Measurements from ENCODE around the gene PAPPA2.

Gene PAPPA2

GRCh38 chr1:176504848-176505553, 42.0 kb downstream of the PAPPA2 start:
- H3K4me3 ChIP-seq (ENCODE audit: low read depth in 1 of 2, low read length in 2 of 2), result no peak overlapping the region
- no peaks in the 10 kb centered on the region for H3K36me3 ChIP-seq (ENCODE audit: insufficient read depth, low read length)
- no peaks in the 10 kb centered on the region for H3K4me1 ChIP-seq (ENCODE audit: insufficient read depth, low read length)
- H3K9ac ChIP-seq (ENCODE audit: low read length), result no peak overlapping the region
- no peaks in the 10 kb centered on the region for H3K9me3 ChIP-seq (ENCODE audit: low read length)
- no peaks in the 10 kb centered on the region for H3K27me3 ChIP-seq (ENCODE audit: control insufficient read depth in 1 of 2, insufficient read depth in 2 of 2, low read length in 2 of 2)
- H3K27ac ChIP-seq (ENCODE audit: low read depth, low read length), result no peak overlapping the region

GRCh38 chr1:176512966-176513365, 50.0 kb downstream of the PAPPA2 start:
- no peak overlapping the region for H3K9ac ChIP-seq (ENCODE audit: low read length)
- no peak overlapping the region for H3K27ac ChIP-seq (ENCODE audit: low read depth, low read length)
- H3K4me1 ChIP-seq (ENCODE audit: insufficient read depth, low read length), result no peaks in the 10 kb centered on the region
- H3K36me3 ChIP-seq (ENCODE audit: insufficient read depth, low read length), result no peaks in the 10 kb centered on the region
- no peaks in the 10 kb centered on the region for H3K27me3 ChIP-seq (ENCODE audit: control insufficient read depth in 1 of 2, insufficient read depth in 2 of 2, low read length in 2 of 2)
- no peaks in the 10 kb centered on the region for H3K9me3 ChIP-seq (ENCODE audit: low read length)
- H3K4me3 ChIP-seq (ENCODE audit: low read depth in 1 of 2, low read length in 2 of 2), result no peak overlapping the region

- no peak overlapping the region for H3K4me3 ChIP-seq (ENCODE audit: low read depth in 1 of 2, low read length in 2 of 2)
- H3K36me3 ChIP-seq (ENCODE audit: insufficient read depth, low read length), result no peaks in the 10 kb centered on the region
- no peak overlapping the region for H3K9ac ChIP-seq (ENCODE audit: low read length)
- H3K4me1 ChIP-seq (ENCODE audit: insufficient read depth, low read length), result no peaks in the 10 kb centered on the region
- H3K27ac ChIP-seq (ENCODE audit: low read depth, low read length), result no peak overlapping the region
- H3K9me3 ChIP-seq (ENCODE audit: low read length), result no peaks in the 10 kb centered on the region
- H3K27me3 ChIP-seq (ENCODE audit: control insufficient read depth in 1 of 2, insufficient read depth in 2 of 2, low read length in 2 of 2), result no peaks in the 10 kb centered on the region
Measured at GRCh38 chr1:176515310-176515709, 52.3 kb downstream of the PAPPA2 start.

GRCh38 chr1:176517484-176517883, 54.5 kb downstream of the PAPPA2 start:
- Histone ChIP-seq H3K4me1 (ENCODE audit: insufficient read depth, low read length) (no peaks in the 10 kb centered on the region), H3K27ac (ENCODE audit: low read depth, low read length) (no peak overlapping the region), H3K36me3 (ENCODE audit: insufficient read depth, low read length) (no peaks in the 10 kb centered on the region), H3K9ac (ENCODE audit: low read length) (no peak overlapping the region), H3K27me3 (ENCODE audit: control insufficient read depth in 1 of 2, insufficient read depth in 2 of 2, low read length in 2 of 2) (no peaks in the 10 kb centered on the region), H3K4me3 (ENCODE audit: low read depth in 1 of 2, low read length in 2 of 2) (no peak overlapping the region), H3K9me3 (ENCODE audit: low read length) (no peaks in the 10 kb centered on the region)

GRCh38 chr1:176521211-176521610, 58.2 kb downstream of the PAPPA2 start:
- H3K4me3 ChIP-seq (ENCODE audit: low read depth in 1 of 2, low read length in 2 of 2), result no peak overlapping the region
- H3K9me3 ChIP-seq (ENCODE audit: low read length), result no peaks in the 10 kb centered on the region
- no peak overlapping the region for H3K9ac ChIP-seq (ENCODE audit: low read length)
- no peaks in the 10 kb centered on the region for H3K36me3 ChIP-seq (ENCODE audit: insufficient read depth, low read length)
- no peaks in the 10 kb centered on the region for H3K4me1 ChIP-seq (ENCODE audit: insufficient read depth, low read length)
- H3K27ac ChIP-seq (ENCODE audit: low read depth, low read length), result no peak overlapping the region
- no peaks in the 10 kb centered on the region for H3K27me3 ChIP-seq (ENCODE audit: control insufficient read depth in 1 of 2, insufficient read depth in 2 of 2, low read length in 2 of 2)

- no peaks in the 10 kb centered on the region for H3K4me1 ChIP-seq (ENCODE audit: insufficient read depth, low read length)
- no peaks in the 10 kb centered on the region for H3K9me3 ChIP-seq (ENCODE audit: low read length)
- H3K27ac ChIP-seq (ENCODE audit: low read depth, low read length), result no peak overlapping the region
- H3K36me3 ChIP-seq (ENCODE audit: insufficient read depth, low read length), result no peaks in the 10 kb centered on the region
- no peaks in the 10 kb centered on the region for H3K27me3 ChIP-seq (ENCODE audit: control insufficient read depth in 1 of 2, insufficient read depth in 2 of 2, low read length in 2 of 2)
- no peak overlapping the region for H3K9ac ChIP-seq (ENCODE audit: low read length)
- H3K4me3 ChIP-seq (ENCODE audit: low read depth in 1 of 2, low read length in 2 of 2), result no peak overlapping the region
Measured at GRCh38 chr1:176522310-176522845, 59.4 kb downstream of the PAPPA2 start.

GRCh38 chr1:176529395-176530090, 66.6 kb downstream of the PAPPA2 start:
- Histone ChIP-seq H3K4me1 (ENCODE audit: insufficient read depth, low read length) (no peaks in the 10 kb centered on the region), H3K27me3 (ENCODE audit: control insufficient read depth in 1 of 2, insufficient read depth in 2 of 2, low read length in 2 of 2) (no peaks in the 10 kb centered on the region), H3K9me3 (ENCODE audit: low read length) (no peaks in the 10 kb centered on the region), H3K36me3 (ENCODE audit: insufficient read depth, low read length) (no peaks in the 10 kb centered on the region), H3K27ac (ENCODE audit: low read depth, low read length) (no peak overlapping the region), H3K9ac (ENCODE audit: low read length) (no peak overlapping the region), H3K4me3 (ENCODE audit: low read depth in 1 of 2, low read length in 2 of 2) (no peak overlapping the region)

- Histone ChIP-seq H3K4me3 (ENCODE audit: low read depth in 1 of 2, low read length in 2 of 2) (no peak overlapping the region), H3K27ac (ENCODE audit: low read depth, low read length) (no peak overlapping the region), H3K9me3 (ENCODE audit: low read length) (no peaks in the 10 kb centered on the region), H3K9ac (ENCODE audit: low read length) (no peak overlapping the region), H3K4me1 (ENCODE audit: insufficient read depth, low read length) (no peaks in the 10 kb centered on the region), H3K27me3 (ENCODE audit: control insufficient read depth in 1 of 2, insufficient read depth in 2 of 2, low read length in 2 of 2) (no peaks in the 10 kb centered on the region), H3K36me3 (ENCODE audit: insufficient read depth, low read length) (no peaks in the 10 kb centered on the region)
Measured at GRCh38 chr1:176531036-176531435, 68.1 kb downstream of the PAPPA2 start.

- no peaks in the 10 kb centered on the region for H3K4me1 ChIP-seq (ENCODE audit: insufficient read depth, low read length)
Measured at GRCh38 chr1:176531921-176532897, 69.2 kb downstream of the PAPPA2 start.

GRCh38 chr1:176533020-176533419, 70.0 kb downstream of the PAPPA2 start:
- Histone ChIP-seq H3K27ac (ENCODE audit: low read depth, low read length) (no peak overlapping the region), H3K27me3 (ENCODE audit: control insufficient read depth in 1 of 2, insufficient read depth in 2 of 2, low read length in 2 of 2) (no peaks in the 10 kb centered on the region), H3K4me1 (ENCODE audit: insufficient read depth, low read length) (no peaks in the 10 kb centered on the region), H3K9ac (ENCODE audit: low read length) (no peak overlapping the region), H3K4me3 (ENCODE audit: low read depth in 1 of 2, low read length in 2 of 2) (no peak overlapping the region), H3K9me3 (ENCODE audit: low read length) (no peaks in the 10 kb centered on the region), H3K36me3 (ENCODE audit: insufficient read depth, low read length) (no peaks in the 10 kb centered on the region)

More at GRCh38 chr1:176531921-176532897, 69.2 kb downstream of the PAPPA2 start:
- no peak overlapping the region for H3K4me3 ChIP-seq (ENCODE audit: low read depth in 1 of 2, low read length in 2 of 2)
- H3K9me3 ChIP-seq (ENCODE audit: low read length), result no peaks in the 10 kb centered on the region
- H3K27ac ChIP-seq (ENCODE audit: low read depth, low read length), result no peak overlapping the region
- H3K27me3 ChIP-seq (ENCODE audit: control insufficient read depth in 1 of 2, insufficient read depth in 2 of 2, low read length in 2 of 2), result no peaks in the 10 kb centered on the region
- no peak overlapping the region for H3K9ac ChIP-seq (ENCODE audit: low read length)
- no peaks in the 10 kb centered on the region for H3K36me3 ChIP-seq (ENCODE audit: insufficient read depth, low read length)

GRCh38 chr1:176536588-176536987, 73.6 kb downstream of the PAPPA2 start:
- H3K27me3 ChIP-seq (ENCODE audit: control insufficient read depth in 1 of 2, insufficient read depth in 2 of 2, low read length in 2 of 2), result no peaks in the 10 kb centered on the region

More at GRCh38 chr1:176536588-176536987, 73.6 kb downstream of the PAPPA2 start:
- no peak overlapping the region for H3K9ac ChIP-seq (ENCODE audit: low read length)
- H3K4me3 ChIP-seq (ENCODE audit: low read depth in 1 of 2, low read length in 2 of 2), result no peak overlapping the region
- H3K36me3 ChIP-seq (ENCODE audit: insufficient read depth, low read length), result no peaks in the 10 kb centered on the region
- no peak overlapping the region for H3K27ac ChIP-seq (ENCODE audit: low read depth, low read length)
- H3K9me3 ChIP-seq (ENCODE audit: low read length), result no peaks in the 10 kb centered on the region
- H3K4me1 ChIP-seq (ENCODE audit: insufficient read depth, low read length), result no peaks in the 10 kb centered on the region

All from muscle layer of colon (tissue), 2 donors.